WERI-Rb-1 (cell line): ENCODE results near the gene FARP2.
A peak's percentile ranks its signal among the peaks of the same experiment; 100 is the strongest.
"Not testable (repeated sequence)": the region's sequence is repeated elsewhere in the genome, so short reads cannot be mapped to it uniquely, and the experiment has no call there.

Experiments
- DNase-seq: peaks from one replicate; pipeline ENCODE4 v3.0.0-alpha.2; 2020
- H3K27ac ChIP-seq: fragments of 250-450 bp; sonication (Bioruptor Pico); 2 replicates; pipeline ENCODE4 v1.5.1; 2020; ENCODE audit warnings: mild to moderate bottlenecking, moderate library complexity
- H3K27me3 ChIP-seq: fragments of 250-450 bp; sonication (Bioruptor Pico); 2 replicates; pipeline ENCODE4 v1.5.1; 2021; ENCODE audit warnings: mild to moderate bottlenecking, low read depth, moderate library complexity; ENCODE audit not compliant: insufficient read depth, severe bottlenecking
- H3K36me3 ChIP-seq: fragments of 250-450 bp; sonication (Bioruptor Pico); 2 replicates; pipeline ENCODE4 v1.5.1; 2020; ENCODE audit warnings: mild to moderate bottlenecking, moderate library complexity
- H3K4me3 ChIP-seq: 2 replicates; pipeline ENCODE4 v1.5.1; 2011; ENCODE audit warnings: low read depth, mild to moderate bottlenecking, control low read depth, low read length
- H3K9me3 ChIP-seq: fragments of 250-450 bp; sonication (Bioruptor Pico); 2 replicates; pipeline ENCODE4 v1.5.1; 2021; ENCODE audit warnings: mild to moderate bottlenecking, moderate library complexity; ENCODE audit not compliant: severe bottlenecking
- TF ChIP-seq, protein P1 (sequence below): IDR thresholded peaks from 2 replicates; pipeline ENCODE4 v1.5.1; 2011; ENCODE audit warnings: low read depth, mild to moderate bottlenecking, control low read depth, inconsistent platforms, low read length

Gene FARP2

DNA sequence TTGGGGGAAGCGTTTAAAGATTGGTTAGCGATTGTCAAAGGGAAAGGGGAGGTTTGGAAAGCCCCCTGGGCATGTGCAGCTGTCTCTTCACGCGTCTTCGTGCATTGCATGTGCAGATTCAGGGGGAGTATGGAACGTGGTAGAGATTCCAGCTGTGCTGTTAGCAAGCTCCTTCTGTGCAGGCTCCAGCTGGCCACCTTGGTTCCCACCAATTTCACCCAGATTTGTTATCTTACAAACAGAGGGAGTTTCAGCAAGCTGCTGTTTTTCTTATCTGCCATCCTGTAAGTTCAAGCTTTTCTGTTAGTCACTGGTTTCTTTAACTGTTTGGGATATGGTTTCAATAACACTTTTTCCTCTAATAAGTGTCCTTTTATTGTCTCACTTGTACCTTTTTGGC is 30.4 kb downstream of the FARP2 start:
- Histone ChIP-seq H3K4me3 (peak overlapping the region; percentile 29), H3K9me3 (peaks cover 3% of the 10 kb centered on the region), H3K36me3 (peaks cover 41% of the 10 kb centered on the region), H3K27me3 (no peaks in the 10 kb centered on the region), H3K27ac (peak overlapping the region; percentile 66)
- DNase-seq = no peak
- TF ChIP-seq, protein P1, sequence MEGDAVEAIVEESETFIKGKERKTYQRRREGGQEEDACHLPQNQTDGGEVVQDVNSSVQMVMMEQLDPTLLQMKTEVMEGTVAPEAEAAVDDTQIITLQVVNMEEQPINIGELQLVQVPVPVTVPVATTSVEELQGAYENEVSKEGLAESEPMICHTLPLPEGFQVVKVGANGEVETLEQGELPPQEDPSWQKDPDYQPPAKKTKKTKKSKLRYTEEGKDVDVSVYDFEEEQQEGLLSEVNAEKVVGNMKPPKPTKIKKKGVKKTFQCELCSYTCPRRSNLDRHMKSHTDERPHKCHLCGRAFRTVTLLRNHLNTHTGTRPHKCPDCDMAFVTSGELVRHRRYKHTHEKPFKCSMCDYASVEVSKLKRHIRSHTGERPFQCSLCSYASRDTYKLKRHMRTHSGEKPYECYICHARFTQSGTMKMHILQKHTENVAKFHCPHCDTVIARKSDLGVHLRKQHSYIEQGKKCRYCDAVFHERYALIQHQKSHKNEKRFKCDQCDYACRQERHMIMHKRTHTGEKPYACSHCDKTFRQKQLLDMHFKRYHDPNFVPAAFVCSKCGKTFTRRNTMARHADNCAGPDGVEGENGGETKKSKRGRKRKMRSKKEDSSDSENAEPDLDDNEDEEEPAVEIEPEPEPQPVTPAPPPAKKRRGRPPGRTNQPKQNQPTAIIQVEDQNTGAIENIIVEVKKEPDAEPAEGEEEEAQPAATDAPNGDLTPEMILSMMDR = no peak

DNA sequence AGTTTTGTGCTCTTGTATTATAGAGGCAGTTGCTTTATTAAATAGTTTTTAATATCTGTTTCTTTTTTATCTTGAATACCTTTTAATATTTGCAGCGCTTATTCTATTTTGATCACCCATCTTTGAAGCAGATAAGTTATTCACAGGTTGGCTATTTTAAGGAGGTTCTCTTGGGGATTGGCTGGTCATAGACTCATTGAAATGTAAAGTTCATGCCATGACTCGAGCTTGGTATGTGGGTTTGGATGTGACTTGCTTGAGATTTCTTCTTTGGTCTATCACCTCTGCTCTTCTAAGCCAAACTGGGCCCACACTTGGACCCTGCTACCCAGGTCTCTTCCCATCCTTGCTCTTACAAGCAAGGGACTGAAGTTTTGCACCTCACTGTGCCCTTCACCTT is 33.6 kb downstream of the FARP2 start:
- H3K4me3 ChIP-seq = no peak overlapping the region
- H3K9me3 ChIP-seq = peaks cover 3% of the 10 kb centered on the region
- no peak for DNase-seq
- no peak overlapping the region for H3K27ac ChIP-seq
- peaks cover 28% of the 10 kb centered on the region for H3K36me3 ChIP-seq
- no peaks in the 10 kb centered on the region for H3K27me3 ChIP-seq
- TF ChIP-seq, protein P1 = no peak

DNA sequence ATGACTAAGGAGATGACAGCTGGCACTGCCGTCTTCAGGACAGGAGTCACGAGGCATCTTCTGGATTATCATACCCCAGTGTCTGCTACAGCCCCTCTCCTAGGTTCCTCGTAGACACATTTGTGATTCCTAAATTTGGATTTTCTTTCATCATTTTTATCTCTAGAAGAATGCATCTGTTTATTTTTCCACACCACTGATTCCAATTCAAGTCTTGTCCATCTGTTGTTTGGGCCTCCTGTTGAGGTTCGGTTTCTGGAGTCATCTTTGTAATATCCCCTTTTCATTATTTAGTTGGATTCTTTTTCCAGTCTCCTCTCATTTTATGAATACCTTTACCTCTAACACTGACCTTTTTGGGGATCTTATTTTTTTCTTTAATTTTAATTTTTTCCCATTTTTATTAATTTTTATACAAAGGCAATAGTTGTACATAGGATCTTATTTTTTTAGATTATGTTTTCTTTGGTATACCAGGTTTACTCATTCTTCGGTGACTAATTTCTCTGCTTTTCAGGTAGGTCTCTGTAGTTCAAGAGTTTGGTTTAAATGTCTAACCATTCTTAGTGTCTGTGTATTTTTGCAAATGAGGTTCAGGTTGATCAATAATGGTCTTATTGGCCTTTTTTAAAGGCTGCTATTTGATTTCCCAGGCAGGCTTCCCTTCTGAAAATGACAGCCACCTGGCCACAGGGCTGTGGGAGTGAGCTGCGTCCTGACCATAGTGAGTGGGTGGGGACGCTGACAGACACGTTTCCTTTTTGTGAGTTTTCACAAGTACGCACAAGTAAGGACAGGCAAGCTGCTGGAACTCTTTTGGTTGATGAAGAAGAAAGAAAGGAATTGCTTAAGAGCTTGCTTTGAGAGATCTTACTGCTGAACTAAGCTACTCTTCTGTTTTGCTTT is 34.5 kb downstream of the FARP2 start:
- no peak for DNase-seq
- no peak overlapping the region for H3K27ac ChIP-seq
- H3K4me3 ChIP-seq = no peak overlapping the region

DNA sequence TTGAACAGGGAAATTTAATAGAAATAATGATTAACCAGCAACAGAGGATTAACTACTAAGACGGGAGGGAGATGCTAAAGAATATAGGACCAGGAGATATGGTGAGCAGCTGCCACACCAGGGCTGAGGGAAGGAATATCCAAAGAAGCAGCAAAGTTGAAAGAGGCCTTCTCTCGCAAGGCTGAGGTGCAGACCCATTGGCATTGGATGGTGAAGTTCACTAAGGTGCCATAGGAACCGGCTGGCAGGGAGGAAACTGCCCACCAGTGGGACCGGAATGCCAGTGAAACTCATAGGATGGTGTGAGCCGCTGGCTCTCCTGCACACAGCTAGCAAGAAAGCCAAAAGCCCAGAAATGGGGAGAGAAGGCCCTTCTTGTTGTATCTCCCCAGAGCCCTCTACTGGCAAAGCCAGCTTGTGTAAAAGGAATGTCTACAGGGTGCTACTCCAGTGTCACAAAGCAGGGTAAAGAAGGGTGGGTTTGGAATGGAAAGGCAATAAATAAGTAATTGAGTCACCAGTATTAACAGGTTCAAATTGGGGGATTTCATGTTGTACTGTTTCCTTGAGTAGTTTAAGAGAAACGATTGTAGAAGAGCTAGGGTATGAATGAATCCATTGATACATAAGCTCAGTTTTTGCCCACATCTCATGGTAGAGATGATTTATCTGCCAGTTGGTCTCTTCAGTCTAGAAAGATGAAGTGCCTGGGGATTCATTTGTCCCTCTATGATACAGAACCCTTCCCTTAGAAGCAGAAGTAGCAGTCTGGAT is 36.0 kb downstream of the FARP2 start:
- Histone ChIP-seq H3K27me3 (no peaks in the 10 kb centered on the region), H3K4me3 (no peak overlapping the region), H3K36me3 (peaks cover 40% of the 10 kb centered on the region), H3K27ac (no peak overlapping the region), H3K9me3 (peaks cover 3% of the 10 kb centered on the region)
- TF ChIP-seq, protein P1 = peak; percentile 65
- peak; percentile 54 for DNase-seq

More for the DNA sequence above, 34.5 kb downstream of the FARP2 start:
- peaks cover 37% of the 10 kb centered on the region for H3K36me3 ChIP-seq
- peaks cover 3% of the 10 kb centered on the region for H3K9me3 ChIP-seq
- TF ChIP-seq, protein P1 = no peak
- no peaks in the 10 kb centered on the region for H3K27me3 ChIP-seq

DNA sequence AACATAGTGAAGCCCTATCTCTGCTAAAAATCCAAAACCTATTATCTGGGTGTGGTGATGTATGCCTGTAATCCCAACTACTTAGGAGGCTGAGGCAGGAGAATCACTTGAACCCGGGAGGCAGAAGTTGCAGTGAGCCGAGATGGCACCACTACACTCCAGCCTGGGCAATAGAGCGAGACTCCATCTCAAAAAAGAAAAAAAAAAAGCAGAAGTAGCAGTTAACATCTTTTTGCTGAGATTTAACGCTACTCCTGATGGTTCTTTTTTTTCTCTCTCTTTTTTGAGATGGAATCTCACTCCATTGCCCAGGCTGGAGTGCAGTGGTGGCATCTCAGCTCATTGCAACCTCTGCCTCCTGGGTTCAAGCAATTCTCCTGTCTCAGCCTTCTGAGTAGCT is 36.7 kb downstream of the FARP2 start:
- H3K9me3 ChIP-seq, H3K27me3 ChIP-seq, H3K4me3 ChIP-seq, DNase-seq, H3K27ac ChIP-seq: not testable (repeated sequence)
- peaks cover 38% of the 10 kb centered on the region for H3K36me3 ChIP-seq

DNA sequence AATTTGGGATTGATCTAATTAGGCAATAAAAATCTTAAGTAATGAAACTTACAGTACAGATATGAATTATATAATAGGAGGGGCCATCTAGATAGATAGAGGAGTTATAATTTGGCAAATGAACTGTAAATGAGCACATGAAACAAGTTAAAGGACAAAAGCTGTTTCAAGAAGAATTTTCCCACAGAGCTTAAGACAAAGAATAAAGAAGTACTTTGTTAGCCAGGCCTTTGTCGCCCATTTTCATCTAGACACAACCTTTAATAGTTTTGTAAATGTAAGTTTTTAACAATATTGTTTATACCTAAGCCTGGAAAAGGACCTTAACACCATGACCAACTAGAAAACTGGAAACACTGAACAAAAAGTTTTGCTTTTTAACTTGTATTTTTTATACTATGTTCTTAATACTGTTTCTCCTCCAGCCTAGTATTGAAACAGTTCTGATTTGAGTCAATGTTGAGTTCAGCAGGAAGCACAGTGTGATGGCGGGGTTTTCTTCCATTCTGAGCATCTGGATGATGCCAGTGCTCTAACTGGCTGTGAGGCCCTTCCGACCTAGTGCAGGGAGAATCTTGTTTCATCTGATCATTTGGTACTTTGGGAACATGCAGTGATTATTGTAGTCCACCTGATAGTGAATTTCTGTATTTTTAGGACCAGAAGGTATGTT is 37.6 kb downstream of the FARP2 start:
- Histone ChIP-seq H3K27ac (no peak overlapping the region), H3K36me3 (peaks cover 29% of the 10 kb centered on the region), H3K27me3 (no peaks in the 10 kb centered on the region), H3K9me3 (peaks cover 3% of the 10 kb centered on the region), H3K4me3 (no peak overlapping the region)
- TF ChIP-seq, protein P1 = no peak
- DNase-seq = no peak

DNA sequence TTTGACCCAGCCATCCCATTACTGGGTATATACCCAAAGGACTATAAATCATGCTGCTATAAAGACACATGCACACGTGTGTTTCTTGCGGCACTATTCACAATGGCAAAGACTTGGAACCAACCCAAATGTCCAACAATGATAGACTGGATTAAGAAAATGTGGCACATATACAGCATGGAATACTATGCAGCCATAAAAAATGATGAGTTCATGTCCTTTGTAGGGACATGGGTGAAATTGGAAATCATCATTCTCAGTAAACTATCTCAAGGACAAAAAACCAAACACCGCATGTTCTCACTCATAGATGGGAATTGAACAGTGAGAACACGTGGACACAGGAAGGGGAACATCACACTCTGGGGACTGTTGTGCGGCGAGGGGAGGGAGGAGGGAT is 40.7 kb downstream of the FARP2 start:
- DNase-seq, H3K4me3 ChIP-seq, H3K27me3 ChIP-seq, H3K27ac ChIP-seq, H3K9me3 ChIP-seq: not testable (repeated sequence)
- peaks cover 16% of the 10 kb centered on the region for H3K36me3 ChIP-seq
